GM19467 (cell line): ENCODE data around the gene CEP112.
"Not testable (repeated sequence)": the region's sequence is repeated elsewhere in the genome, so short reads cannot be mapped to it uniquely, and the experiment has no call there.

Experiments used
- ATAC-seq: cut with Tn5 transposase; IDR thresholded peaks from one replicate; pipeline ENCODE4 v1.9.1; 2021; ENCODE audit warnings: mild to moderate bottlenecking, moderate library complexity; ENCODE audit not compliant: unreplicated experiment

The CEP112 gene

DNA sequence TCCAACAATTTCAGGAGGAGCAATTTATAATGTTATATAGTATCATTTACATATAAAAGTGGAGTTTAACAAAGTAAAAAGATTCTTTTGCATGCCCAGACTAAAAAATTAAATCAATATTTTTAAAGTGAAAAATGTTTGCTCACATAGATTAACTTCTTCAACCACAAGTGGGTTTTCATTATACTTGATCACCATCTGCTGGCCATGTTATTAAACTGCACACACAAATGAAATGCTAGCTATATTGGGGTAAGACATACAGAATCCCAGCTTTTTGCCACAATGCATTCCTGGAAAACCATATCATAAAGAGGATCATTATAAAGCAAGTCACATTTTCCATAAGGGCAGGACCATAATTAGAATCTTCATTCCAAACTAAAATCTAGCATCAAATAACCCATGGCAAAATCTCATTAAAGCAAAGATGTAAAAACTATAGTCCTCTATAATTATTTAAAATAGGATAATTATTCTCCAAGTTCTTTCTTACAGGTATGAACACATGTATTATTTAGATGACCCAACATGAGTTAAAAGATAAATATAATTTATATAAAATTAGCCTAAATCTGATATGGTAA is 26.3 kb downstream of the CEP112 start:
- no peak for ATAC-seq

GRCh38 chr17:66155055-66155454 is 36.9 kb downstream of the CEP112 start:
- ATAC-seq, result not testable (repeated sequence)

GRCh38 chr17:66152756-66153155 is 39.2 kb downstream of the CEP112 start:
- ATAC-seq, result no peak

DNA sequence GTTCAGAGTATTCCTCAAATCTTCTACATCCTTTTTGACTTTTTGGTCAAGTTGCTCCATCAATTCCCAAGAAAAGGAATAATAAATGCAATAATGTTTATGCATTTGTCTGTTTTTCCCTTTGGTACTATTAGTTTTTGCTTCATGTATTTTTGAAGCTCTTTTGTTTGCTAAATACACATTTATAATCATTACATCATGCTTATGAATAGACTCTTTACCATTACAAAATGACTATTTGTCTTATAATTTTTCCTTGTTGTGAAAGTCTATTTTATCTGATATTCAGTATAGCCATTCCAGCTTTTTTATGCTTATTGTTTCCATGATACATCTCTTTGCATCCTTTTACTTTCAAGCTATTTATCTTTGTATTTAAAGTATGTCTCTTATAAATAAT is 41.2 kb downstream of the CEP112 start:
- ATAC-seq, result no peak

GRCh38 chr17:66149562-66149961 is 42.4 kb downstream of the CEP112 start:
- no peak for ATAC-seq

- no peak for ATAC-seq
These were observed 45.5 kb downstream of the CEP112 start for GRCh38 chr17:66146394-66146793.

DNA sequence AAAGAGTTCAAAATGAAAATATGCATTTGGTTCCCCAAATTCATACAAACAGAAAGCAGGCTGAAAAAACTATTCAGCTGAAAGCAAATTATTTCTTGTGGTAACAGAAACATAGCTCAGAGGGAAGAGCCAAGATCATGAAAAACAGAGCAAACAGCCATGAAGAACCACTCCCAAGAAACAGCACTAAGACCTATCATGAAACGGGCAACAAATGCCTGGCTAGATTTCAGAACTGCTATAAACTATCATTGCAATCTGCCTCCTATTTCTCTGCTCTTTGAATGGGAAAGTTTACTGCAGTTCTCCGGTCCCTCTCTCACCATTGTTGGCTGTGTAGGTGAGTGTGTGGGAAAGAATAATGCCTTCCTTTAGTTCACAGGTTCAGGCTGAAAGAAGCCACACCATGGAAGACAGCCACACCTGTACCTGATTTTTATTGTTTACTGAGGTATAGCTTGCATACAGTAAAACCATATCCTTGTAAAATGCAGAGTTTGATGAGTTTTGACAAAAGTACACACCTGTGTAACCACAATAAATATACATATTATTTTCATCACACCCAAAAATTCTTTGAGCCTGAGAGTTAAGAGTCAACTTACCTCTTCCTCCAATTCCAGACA is 48.2 kb downstream of the CEP112 start:
- ATAC-seq, result no peak

- no peak for ATAC-seq
These were observed 49.5 kb downstream of the CEP112 start for GRCh38 chr17:66142428-66142827.

DNA sequence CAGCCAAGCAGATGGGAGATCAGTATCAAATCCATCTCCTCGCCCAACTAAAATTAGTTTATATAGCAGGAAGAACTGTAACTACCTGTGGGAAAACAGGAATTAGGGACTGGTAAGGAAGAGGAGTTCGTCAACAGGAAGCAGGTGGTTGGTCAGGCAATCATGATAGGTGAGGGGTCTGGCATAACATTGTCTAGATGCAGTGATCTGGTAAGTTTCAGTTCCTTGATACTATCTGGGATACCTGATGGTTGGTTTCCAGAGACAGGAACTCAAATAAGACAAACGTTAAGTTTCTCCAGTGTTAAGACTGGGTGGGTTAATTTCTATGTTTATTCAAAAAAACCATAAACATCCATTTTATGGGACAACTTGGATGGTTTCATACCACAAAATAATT is 53.8 kb downstream of the CEP112 start:
- no peak for ATAC-seq

DNA sequence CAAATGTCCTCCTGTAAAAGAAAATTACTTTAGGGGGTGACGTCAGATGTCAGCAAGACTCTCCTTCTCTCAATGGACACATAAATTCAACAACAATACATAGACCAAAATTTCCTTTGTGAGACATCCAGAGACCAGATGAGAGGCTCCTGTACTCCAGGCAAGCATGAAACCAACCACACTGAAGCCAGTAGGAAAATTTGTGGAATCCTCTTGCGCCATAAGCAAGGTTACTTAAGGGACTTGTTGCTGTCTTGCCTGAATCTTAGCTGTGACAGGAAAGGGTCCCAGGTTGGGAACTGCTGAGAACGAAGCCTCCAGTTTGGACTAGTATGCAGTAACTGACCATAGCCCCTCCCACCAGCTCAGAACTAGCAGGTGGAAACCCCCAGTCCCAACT is 56.0 kb downstream of the CEP112 start:
- no peak for ATAC-seq

DNA sequence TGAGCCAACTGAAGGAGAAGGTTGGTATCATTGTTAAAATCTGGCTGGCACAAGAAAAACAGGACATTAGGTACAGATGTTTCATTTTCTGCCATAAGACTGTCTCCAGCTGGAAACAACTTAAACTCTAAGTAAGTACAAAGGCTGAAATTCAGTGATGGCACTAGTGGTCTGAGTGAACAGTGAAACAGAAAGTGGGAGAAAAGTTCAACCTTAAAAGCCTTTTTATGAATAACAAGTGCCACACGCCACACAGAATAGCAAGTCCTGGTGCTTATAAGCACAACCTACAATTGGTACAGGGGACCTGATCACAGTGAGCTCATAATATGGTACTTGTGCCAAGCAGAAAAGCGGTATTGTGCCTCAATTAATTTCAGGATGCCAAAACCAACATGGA is 56.7 kb downstream of the CEP112 start:
- ATAC-seq, result no peak

DNA sequence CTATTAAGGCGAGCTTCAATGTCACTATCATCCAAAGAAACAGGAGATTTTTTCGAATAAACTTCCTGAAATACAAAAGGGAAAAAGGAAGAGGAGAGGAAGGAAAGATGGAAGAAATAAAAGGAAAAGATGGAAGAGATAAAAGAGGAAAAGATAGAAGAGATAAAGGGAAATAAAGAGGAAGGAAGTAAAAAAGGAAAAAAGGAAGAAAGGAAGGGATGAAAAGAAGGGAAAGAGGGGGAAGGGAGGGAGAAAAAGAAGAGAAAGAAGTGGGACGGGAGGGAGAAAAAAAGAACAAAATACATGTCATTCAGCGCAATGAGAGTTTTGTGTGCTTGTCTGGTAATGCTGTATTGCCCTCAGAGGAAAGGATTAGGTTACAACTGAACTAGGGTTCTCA is 62.2 kb downstream of the CEP112 start:
- ATAC-seq, result no peak

DNA sequence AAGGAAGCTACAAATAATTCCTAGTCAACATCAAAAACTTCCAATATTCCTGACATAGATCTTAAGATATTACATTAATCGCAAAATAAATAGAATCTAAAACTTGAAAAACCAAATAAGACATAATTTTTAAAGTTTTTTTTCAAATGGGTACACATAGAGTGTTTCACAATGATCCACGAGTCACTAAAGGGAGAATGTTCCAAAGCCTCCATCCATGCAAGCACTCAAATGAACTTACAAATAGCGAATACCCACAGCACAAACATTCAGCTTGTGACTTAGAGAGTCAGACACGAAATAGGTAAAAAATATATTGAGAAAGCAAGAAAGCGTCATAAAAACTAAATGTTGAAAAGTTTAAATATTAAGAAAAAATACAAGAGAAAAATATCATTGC is 65.7 kb downstream of the CEP112 start:
- ATAC-seq, result no peak

- ATAC-seq, result no peak
These were observed 68.8 kb downstream of the CEP112 start for GRCh38 chr17:66123163-66123562.

DNA sequence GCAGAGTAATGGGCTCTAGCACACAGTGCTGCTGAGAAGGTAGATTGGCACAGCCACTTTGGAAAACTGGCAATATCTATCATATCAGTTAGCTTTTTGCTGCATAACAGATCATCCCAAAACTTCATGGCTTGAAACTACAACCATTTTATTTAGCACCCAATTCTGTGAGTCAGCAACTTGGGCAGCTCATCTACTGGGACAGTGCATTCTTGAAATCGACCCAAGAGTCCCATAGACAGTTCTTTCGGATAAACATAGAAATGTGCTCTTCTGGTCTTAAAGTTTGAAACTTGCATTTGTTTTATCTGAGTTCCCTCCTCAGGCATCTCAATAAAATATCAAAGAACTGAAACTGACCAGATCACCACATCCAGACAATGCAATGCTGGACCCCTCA is 76.7 kb downstream of the CEP112 start:
- ATAC-seq, result no peak

- no peak for ATAC-seq
These were observed 77.3 kb downstream of the CEP112 start for GRCh38 chr17:66114609-66115008.

GRCh38 chr17:66107731-66108130 is 84.2 kb downstream of the CEP112 start:
- no peak for ATAC-seq

DNA sequence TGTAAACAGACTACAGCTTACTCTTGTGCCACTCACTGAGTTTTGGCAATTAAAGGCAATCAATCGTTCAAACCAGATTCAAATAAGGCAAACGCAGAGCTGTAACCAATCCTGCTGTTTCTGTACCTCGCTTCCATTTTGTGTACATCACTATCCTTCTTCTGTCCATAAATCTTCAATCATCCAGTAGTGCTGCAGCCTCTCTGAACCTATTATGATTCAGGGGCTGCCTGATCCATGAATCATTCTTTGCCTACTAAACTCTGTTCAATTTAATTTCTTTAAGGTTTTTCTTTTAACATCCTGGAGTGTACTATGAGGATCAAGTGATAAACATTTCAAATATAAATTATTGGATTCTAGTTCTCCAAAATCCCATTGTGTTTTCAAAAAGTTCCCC is 93.9 kb downstream of the CEP112 start:
- no peak for ATAC-seq

- no peak for ATAC-seq
These were observed 97.2 kb downstream of the CEP112 start for GRCh38 chr17:66094727-66095126.

DNA sequence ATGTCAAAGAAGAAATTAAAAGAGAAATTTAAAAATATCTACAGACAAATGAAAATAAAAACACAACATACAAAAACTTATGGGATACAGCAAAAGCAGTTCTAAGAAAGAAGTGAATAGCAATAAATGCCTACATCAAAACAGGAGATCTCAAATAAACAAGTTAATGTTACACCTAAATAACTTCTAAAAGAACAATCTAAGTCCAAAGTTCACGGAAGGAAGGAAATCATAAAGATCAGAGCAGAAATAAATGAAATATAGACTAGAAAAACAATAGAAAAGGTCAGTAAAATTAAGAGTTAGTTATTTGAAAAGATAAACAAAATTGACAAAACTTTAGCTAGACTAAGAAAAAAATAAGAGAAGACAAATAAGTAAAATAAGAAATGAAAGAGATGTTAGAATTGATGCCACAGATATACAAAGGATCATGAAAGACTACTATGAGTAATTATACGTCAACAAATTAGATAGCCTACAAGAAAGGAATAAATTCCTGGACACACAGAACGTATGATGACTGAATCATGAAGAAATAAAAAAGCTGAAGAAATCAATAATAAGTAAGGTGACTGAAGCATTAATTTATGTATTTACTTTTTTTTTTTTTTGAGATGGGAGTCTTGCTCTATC is 100.4 kb downstream of the CEP112 start:
- ATAC-seq, result no peak

DNA sequence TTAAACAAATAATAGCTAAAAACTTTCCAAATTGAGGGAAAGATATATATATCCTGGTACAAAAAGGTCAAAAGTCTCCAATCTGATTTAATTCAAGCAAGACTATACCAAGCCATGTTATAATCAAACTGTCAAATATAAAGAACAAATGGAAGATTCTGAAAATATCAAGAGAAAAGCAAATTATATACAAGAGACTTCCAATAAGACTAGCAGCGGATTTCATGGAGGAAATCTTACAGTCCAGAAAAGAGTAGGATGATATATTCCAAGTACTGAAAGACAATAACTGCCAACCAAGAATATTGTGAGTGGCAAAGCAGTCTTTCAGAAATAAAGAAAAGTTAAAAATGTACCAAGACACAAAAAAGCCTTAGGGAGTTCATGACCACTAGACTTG is 102.2 kb downstream of the CEP112 start:
- no peak for ATAC-seq

GRCh38 chr17:66088173-66088572 is 103.8 kb downstream of the CEP112 start:
- no peak for ATAC-seq

GRCh38 chr17:66087073-66087472 is 104.9 kb downstream of the CEP112 start:
- ATAC-seq, result no peak
